HL-60 (cell line): ENCODE measurements around the gene PLEKHO1.
A peak's percentile ranks its signal among the peaks of the same experiment; 100 is the strongest.

Experiments used
- DNase-seq, 2 experiments: peaks; one replicate each; pipeline ENCODE4 v3.0.0-alpha.2; 2010 to 2020; ENCODE audit warnings: low read depth in 1 of 2, low spot score in 1 of 2
- H3K27ac ChIP-seq: fragments of 250-450 bp; sonication (Bioruptor Pico); replicated peaks from 2 replicates; pipeline ENCODE4 v1.5.1; 2020; ENCODE audit warnings: mild to moderate bottlenecking, moderate library complexity
- H3K27me3 ChIP-seq: fragments of 250-450 bp; sonication (Bioruptor Pico); 2 replicates; pipeline ENCODE4 v1.5.1; 2021; ENCODE audit warnings: mild to moderate bottlenecking, moderate library complexity; ENCODE audit not compliant: insufficient read depth, poor library complexity, severe bottlenecking
- H3K4me3 ChIP-seq: replicated peaks from 2 replicates; pipeline ENCODE4 v1.5.1; 2011; ENCODE audit warnings: mild to moderate bottlenecking, control low read depth, low read length; ENCODE audit not compliant: insufficient read depth
- CTCF ChIP-seq: IDR thresholded peaks from one replicate; pipeline ENCODE4 v1.5.1; 2011; ENCODE audit warnings: low read length, control low read depth, inconsistent platforms; ENCODE audit not compliant: insufficient read depth
- GABPA ChIP-seq: IDR thresholded peaks from 2 replicates; pipeline ENCODE4 v1.6.1; 2012; ENCODE audit warnings: low read depth
- POLR2AphosphoS5 ChIP-seq: IDR thresholded peaks from 2 replicates; pipeline ENCODE4 v1.6.1; 2012; ENCODE audit warnings: low read depth
- REST ChIP-seq: IDR thresholded peaks from 2 replicates; pipeline ENCODE4 v1.6.1; 2012; ENCODE audit warnings: low read depth; ENCODE audit not compliant: insufficient replicate concordance
- SPI1 ChIP-seq: IDR thresholded peaks from 2 replicates; pipeline ENCODE4 v1.6.1; 2012; ENCODE audit warnings: low read depth, mild to moderate bottlenecking, borderline replicate concordance

PLEKHO1 gene

GRCh38 chr1:150150133-150151021, 661 bp downstream of the PLEKHO1 start:
- no peak for TF ChIP-seq REST
- peak; percentile 12; the same call in 1 of the 2 replicates for TF ChIP-seq SPI1
- no peak for TF ChIP-seq CTCF
- DNase-seq: peak in 1 of 2 experiments; percentile 22
- Histone ChIP-seq H3K27ac (peak overlapping the region; percentile 86), H3K4me3 (peak overlapping the region; percentile 62), H3K27me3 (no peaks in the 10 kb centered on the region)

GRCh38 chr1:150151291-150152181, 1.8 kb downstream of the PLEKHO1 start:
- peak in 1 of 2 experiments; percentile 71 for DNase-seq
- no peaks in the 10 kb centered on the region for H3K27me3 ChIP-seq
- no peak for TF ChIP-seq GABPA
- peak; percentile 41; the same call in 1 of the 2 replicates for TF ChIP-seq SPI1
- TF ChIP-seq POLR2AphosphoS5: peak; percentile 49; the same call in 1 of the 2 replicates

GRCh38 chr1:150152182-150152536, 2.4 kb downstream of the PLEKHO1 start:
- DNase-seq: no peak
- Histone ChIP-seq H3K27ac (peak overlapping the region; percentile 86), H3K4me3 (no peak overlapping the region), H3K27me3 (no peaks in the 10 kb centered on the region)
- TF ChIP-seq SPI1: no peak
- no peak for TF ChIP-seq REST
- no peak for TF ChIP-seq CTCF

More at GRCh38 chr1:150151291-150152181, 1.8 kb downstream of the PLEKHO1 start:
- Histone ChIP-seq H3K27ac (peak overlapping the region; percentile 86), H3K4me3 (peak overlapping the region; percentile 62)

GRCh38 chr1:150152772-150153456, 3.2 kb downstream of the PLEKHO1 start:
- H3K27me3 ChIP-seq: no peaks in the 10 kb centered on the region
- no peak for TF ChIP-seq GABPA
- no peak for TF ChIP-seq POLR2AphosphoS5
- no peak for TF ChIP-seq SPI1
- TF ChIP-seq REST: no peak
- TF ChIP-seq CTCF: no peak
- DNase-seq: no peak
- no peak overlapping the region for H3K4me3 ChIP-seq
- H3K27ac ChIP-seq: no peak overlapping the region
